Transverse colon (tissue), 3 donors: Measurements from ENCODE around the gene PDK2.

ENCODE experiments used
- POLR2A ChIP-seq: fragments of 450-650 bp; IDR thresholded peaks from one replicate; pipeline ENCODE4 v1.6.1; 2016; ENCODE audit warnings: antibody characterized with exemption, mild to moderate bottlenecking, moderate library complexity
- TF ChIP-seq, protein P1 (sequence below), 5 experiments: fragments of 200-600 bp in 3 of 5; fragments of 450-650 bp in 2 of 5; sonication (generic) in 3 of 5; IDR thresholded peaks; 1 replicate in 2 of 5; 2 replicates in 3 of 5; pipeline ENCODE4 v1.5.1; 2016 to 2017; ENCODE audit warnings: antibody characterized with exemption in 5 of 5, inconsistent platforms in 3 of 5, mild to moderate bottlenecking in 2 of 5, moderate library complexity in 1 of 5

DNA sequence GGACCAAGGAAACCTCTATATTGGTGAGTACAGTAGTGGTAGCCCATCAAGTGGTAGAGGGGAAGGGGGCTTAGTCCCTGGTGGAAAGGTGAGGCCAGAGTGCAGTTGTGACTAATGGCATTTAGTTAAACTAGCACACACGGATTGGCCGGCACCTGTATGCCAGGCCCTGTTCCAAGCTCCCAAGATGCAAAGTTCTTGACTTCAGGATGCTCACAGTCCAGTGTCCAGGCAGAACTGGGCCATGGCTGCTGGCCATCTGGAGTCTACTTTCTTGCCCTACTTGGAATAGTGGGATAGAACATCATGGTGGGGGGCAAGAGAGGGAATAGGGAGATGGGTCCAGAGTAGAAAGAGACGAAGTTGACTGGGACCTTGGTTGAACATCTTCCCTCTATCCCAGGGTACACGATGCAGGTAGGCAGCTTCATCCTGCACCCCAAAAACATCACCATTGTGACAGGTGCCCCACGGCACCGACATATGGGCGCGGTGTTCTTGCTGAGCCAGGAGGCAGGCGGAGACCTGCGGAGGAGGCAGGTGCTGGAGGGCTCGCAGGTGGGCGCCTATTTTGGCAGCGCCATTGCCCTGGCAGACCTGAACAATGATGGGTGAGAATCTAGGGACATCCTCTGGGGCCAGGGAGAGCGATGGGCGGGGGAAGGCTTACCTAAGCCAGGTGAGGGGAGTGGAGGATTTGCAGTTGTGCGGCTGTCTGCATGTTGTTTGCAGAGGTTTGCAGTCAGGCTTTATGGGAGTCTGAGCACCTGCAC, 24.1 kb upstream of the PDK2 start:
- TF ChIP-seq, protein P1, sequence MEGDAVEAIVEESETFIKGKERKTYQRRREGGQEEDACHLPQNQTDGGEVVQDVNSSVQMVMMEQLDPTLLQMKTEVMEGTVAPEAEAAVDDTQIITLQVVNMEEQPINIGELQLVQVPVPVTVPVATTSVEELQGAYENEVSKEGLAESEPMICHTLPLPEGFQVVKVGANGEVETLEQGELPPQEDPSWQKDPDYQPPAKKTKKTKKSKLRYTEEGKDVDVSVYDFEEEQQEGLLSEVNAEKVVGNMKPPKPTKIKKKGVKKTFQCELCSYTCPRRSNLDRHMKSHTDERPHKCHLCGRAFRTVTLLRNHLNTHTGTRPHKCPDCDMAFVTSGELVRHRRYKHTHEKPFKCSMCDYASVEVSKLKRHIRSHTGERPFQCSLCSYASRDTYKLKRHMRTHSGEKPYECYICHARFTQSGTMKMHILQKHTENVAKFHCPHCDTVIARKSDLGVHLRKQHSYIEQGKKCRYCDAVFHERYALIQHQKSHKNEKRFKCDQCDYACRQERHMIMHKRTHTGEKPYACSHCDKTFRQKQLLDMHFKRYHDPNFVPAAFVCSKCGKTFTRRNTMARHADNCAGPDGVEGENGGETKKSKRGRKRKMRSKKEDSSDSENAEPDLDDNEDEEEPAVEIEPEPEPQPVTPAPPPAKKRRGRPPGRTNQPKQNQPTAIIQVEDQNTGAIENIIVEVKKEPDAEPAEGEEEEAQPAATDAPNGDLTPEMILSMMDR (IDR thresholded peaks at IDR 0.05), result no peak
- no peak for TF ChIP-seq POLR2A
